Neural cell (in vitro differentiated cells): ENCODE results near the gene PRKCE. TPM values are rescaled to one million over a fixed set of nuclear protein-coding genes. Genes with fewer than 3 reads are reported as not detected.

Experiments used
- H2AFZ ChIP-seq: fragments of 200-600, 300-800 bp; sonication (generic), shearing (Covaris generic); 2 replicates; pipeline ENCODE4 v1.6.0; 2014; ENCODE audit warnings: low read depth, mild to moderate bottlenecking, antibody characterized with exemption, low read length, moderate library complexity
- H3F3A ChIP-seq: fragments of 200-600 bp; shearing (Covaris generic); 2 replicates; pipeline ENCODE4 v1.6.1; 2016; ENCODE audit warnings: mild to moderate bottlenecking, moderate library complexity, mixed read lengths, antibody characterized with exemption, low read length; ENCODE audit not compliant: insufficient read depth, poor library complexity, severe bottlenecking
- H3K27ac ChIP-seq: fragments of 200-600, 300-800 bp; sonication (generic), shearing (Covaris generic); 2 replicates; pipeline ENCODE4 v1.5.1; 2014; ENCODE audit warnings: mild to moderate bottlenecking, low read length, moderate library complexity
- H3K27me3 ChIP-seq: fragments of 300-800, 200-600 bp; sonication (generic), shearing (Covaris generic); 2 replicates; pipeline ENCODE4 v1.6.0; 2014; ENCODE audit warnings: mild to moderate bottlenecking, low read depth, low read length, moderate library complexity; ENCODE audit not compliant: insufficient read depth
- H3K36me3 ChIP-seq: fragments of 300-800, 200-600 bp; sonication (generic), shearing (Covaris generic); 2 replicates; pipeline ENCODE4 v1.5.1; 2014; ENCODE audit warnings: mild to moderate bottlenecking, antibody characterized with exemption, low read length, moderate library complexity; ENCODE audit not compliant: insufficient read depth
- H3K4me2 ChIP-seq: fragments of 300-800, 200-600 bp; sonication (generic), shearing (Covaris generic); 2 replicates; pipeline ENCODE4 v1.6.0; 2014; ENCODE audit warnings: mild to moderate bottlenecking, low read length
- H3K4me3 ChIP-seq: fragments of 300-800, 200-600 bp; sonication (generic), shearing (Covaris generic); 2 replicates; pipeline ENCODE4 v1.5.1; 2014; ENCODE audit warnings: mild to moderate bottlenecking, low read length, moderate library complexity
- H3K79me2 ChIP-seq: fragments of 200-600 bp; shearing (Covaris generic); replicated peaks from 2 replicates; pipeline ENCODE4 v1.6.0; 2014; ENCODE audit warnings: mild to moderate bottlenecking, low read length, moderate library complexity; ENCODE audit not compliant: insufficient read depth
- H3K9ac ChIP-seq: fragments of 300-800, 200-600 bp; sonication (generic), shearing (Covaris generic); 2 replicates; pipeline ENCODE4 v1.6.1; 2016; ENCODE audit warnings: mild to moderate bottlenecking, low read length, mixed read lengths
- H3K9me2 ChIP-seq: fragments of 200-600 bp; shearing (Covaris generic); 2 replicates; pipeline ENCODE4 v1.6.1; 2016; ENCODE audit warnings: mild to moderate bottlenecking, low read length, mixed read lengths; ENCODE audit not compliant: insufficient read depth
- H3K9me3 ChIP-seq: fragments of 200-600, 300-800 bp; sonication (generic), shearing (Covaris generic); 2 replicates; pipeline ENCODE4 v1.6.1; 2016; ENCODE audit warnings: mild to moderate bottlenecking, mixed run types, low read length, moderate library complexity, mixed read lengths
- H4K20me1 ChIP-seq: fragments of 200-600 bp; shearing (Covaris generic); 2 replicates; pipeline ENCODE4 v1.6.1; 2016; ENCODE audit warnings: mild to moderate bottlenecking, mixed run types; ENCODE audit not compliant: insufficient read depth
- EP300 ChIP-seq: fragments of 450-650 bp; conservative IDR thresholded peaks from 2 replicates; pipeline ENCODE4 v1.6.1; 2014; ENCODE audit warnings: antibody characterized with exemption, mild to moderate bottlenecking, moderate library complexity; ENCODE audit not compliant: poor library complexity, severe bottlenecking
- EZH2 ChIP-seq: fragments of 200-600, 300-800 bp; shearing (Covaris generic), sonication (generic); IDR thresholded peaks from 2 replicates; pipeline ENCODE4 v1.6.1; 2014; ENCODE audit warnings: antibody characterized with exemption, low read length, borderline replicate concordance, mild to moderate bottlenecking; ENCODE audit not compliant: insufficient read depth, poor library complexity, severe bottlenecking
- MXI1 ChIP-seq: fragments of 450-650 bp; conservative IDR thresholded peaks from 2 replicates; pipeline ENCODE4 v1.6.1; 2014; ENCODE audit warnings: antibody characterized with exemption, mild to moderate bottlenecking; ENCODE audit not compliant: poor library complexity, severe bottlenecking
- POLR2AphosphoS5 ChIP-seq: IDR thresholded peaks from 2 replicates; pipeline ENCODE4 v1.6.1; 2012
- RAD21 ChIP-seq: fragments of 450-650 bp; conservative IDR thresholded peaks from 2 replicates; pipeline ENCODE4 v1.6.1; 2014; ENCODE audit warnings: antibody characterized with exemption, mild to moderate bottlenecking, moderate library complexity
- SMC3 ChIP-seq: fragments of 450-650 bp; conservative IDR thresholded peaks from 2 replicates; pipeline ENCODE4 v1.6.1; 2014; ENCODE audit warnings: antibody characterized with exemption, mild to moderate bottlenecking, moderate library complexity; ENCODE audit not compliant: poor library complexity
- TAF1 ChIP-seq: IDR thresholded peaks from 2 replicates; pipeline ENCODE4 v1.6.1; 2012; ENCODE audit warnings: low read depth
- polyA plus RNA-seq: library from polyadenylated mRNA; depleted of rRNA; stranded (reverse); fragments of >200 nt; gene quantifications from 2 replicates; pipeline ENCODE4 v1.2.3, GENCODE V29; 2014
- TF ChIP-seq, protein P1 (sequence below): fragments of 450-650 bp; IDR thresholded peaks from 2 replicates; pipeline ENCODE4 v1.5.1; 2014; ENCODE audit warnings: antibody characterized with exemption, mild to moderate bottlenecking, moderate library complexity; ENCODE audit not compliant: poor library complexity, severe bottlenecking
- TF ChIP-seq, protein P2 (sequence below): IDR thresholded peaks from 2 replicates; pipeline ENCODE4 v1.6.1; 2012; ENCODE audit warnings: borderline replicate concordance

PRKCE gene
- polyA plus RNA-seq, 1 donor from 2014 or later = 5.4 TPM

GRCh38 chr2:46015671-46016070 is 364.2 kb downstream of the PRKCE start:
- Histone ChIP-seq H3K36me3 (no peaks in the 10 kb centered on the region), H3K79me2 (no peaks in the 10 kb centered on the region), H3K9me3 (no peaks in the 10 kb centered on the region), H3F3A (no peaks in the 10 kb centered on the region), H3K27me3 (no peaks in the 10 kb centered on the region), H3K9me2 (no peaks in the 10 kb centered on the region), H3K4me2 (no peak overlapping the region), H2AFZ (no peak overlapping the region), H3K4me3 (no peak overlapping the region), H3K9ac (no peak overlapping the region), H3K27ac (no peak overlapping the region), H4K20me1 (no peaks in the 10 kb centered on the region)
- TF ChIP-seq EP300 (no peak), SMC3 (no peak), EZH2 (no peak), TAF1 (no peak), RAD21 (no peak), MXI1 (no peak), POLR2AphosphoS5 (no peak)
- TF ChIP-seq, protein P1, sequence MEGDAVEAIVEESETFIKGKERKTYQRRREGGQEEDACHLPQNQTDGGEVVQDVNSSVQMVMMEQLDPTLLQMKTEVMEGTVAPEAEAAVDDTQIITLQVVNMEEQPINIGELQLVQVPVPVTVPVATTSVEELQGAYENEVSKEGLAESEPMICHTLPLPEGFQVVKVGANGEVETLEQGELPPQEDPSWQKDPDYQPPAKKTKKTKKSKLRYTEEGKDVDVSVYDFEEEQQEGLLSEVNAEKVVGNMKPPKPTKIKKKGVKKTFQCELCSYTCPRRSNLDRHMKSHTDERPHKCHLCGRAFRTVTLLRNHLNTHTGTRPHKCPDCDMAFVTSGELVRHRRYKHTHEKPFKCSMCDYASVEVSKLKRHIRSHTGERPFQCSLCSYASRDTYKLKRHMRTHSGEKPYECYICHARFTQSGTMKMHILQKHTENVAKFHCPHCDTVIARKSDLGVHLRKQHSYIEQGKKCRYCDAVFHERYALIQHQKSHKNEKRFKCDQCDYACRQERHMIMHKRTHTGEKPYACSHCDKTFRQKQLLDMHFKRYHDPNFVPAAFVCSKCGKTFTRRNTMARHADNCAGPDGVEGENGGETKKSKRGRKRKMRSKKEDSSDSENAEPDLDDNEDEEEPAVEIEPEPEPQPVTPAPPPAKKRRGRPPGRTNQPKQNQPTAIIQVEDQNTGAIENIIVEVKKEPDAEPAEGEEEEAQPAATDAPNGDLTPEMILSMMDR = no peak
- TF ChIP-seq, protein P2, sequence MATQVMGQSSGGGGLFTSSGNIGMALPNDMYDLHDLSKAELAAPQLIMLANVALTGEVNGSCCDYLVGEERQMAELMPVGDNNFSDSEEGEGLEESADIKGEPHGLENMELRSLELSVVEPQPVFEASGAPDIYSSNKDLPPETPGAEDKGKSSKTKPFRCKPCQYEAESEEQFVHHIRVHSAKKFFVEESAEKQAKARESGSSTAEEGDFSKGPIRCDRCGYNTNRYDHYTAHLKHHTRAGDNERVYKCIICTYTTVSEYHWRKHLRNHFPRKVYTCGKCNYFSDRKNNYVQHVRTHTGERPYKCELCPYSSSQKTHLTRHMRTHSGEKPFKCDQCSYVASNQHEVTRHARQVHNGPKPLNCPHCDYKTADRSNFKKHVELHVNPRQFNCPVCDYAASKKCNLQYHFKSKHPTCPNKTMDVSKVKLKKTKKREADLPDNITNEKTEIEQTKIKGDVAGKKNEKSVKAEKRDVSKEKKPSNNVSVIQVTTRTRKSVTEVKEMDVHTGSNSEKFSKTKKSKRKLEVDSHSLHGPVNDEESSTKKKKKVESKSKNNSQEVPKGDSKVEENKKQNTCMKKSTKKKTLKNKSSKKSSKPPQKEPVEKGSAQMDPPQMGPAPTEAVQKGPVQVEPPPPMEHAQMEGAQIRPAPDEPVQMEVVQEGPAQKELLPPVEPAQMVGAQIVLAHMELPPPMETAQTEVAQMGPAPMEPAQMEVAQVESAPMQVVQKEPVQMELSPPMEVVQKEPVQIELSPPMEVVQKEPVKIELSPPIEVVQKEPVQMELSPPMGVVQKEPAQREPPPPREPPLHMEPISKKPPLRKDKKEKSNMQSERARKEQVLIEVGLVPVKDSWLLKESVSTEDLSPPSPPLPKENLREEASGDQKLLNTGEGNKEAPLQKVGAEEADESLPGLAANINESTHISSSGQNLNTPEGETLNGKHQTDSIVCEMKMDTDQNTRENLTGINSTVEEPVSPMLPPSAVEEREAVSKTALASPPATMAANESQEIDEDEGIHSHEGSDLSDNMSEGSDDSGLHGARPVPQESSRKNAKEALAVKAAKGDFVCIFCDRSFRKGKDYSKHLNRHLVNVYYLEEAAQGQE = no peak

DNA sequence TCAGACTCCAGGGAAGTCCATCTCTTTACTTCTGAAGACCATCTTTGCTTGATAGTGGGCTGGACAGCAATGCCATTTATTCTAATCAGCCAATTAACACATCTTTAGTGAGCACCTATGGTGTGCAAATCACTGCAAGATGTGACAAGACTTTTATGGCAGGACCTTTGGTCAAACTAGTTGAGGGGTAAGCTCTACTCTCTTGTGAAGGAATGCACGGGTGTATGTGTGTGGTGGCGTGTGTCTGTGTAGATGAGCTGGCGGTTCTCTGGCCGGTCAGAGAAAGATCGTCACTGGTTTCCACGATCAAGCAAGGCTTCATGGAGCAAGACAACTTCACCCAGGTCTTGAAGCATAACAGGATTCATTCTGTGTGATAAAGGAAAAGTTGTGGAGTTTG is 364.6 kb downstream of the PRKCE start:
- H3K9me2 ChIP-seq = no peaks in the 10 kb centered on the region
- no peak overlapping the region for H3K9ac ChIP-seq
- no peaks in the 10 kb centered on the region for H3K9me3 ChIP-seq
- no peaks in the 10 kb centered on the region for H3K36me3 ChIP-seq
- no peaks in the 10 kb centered on the region for H4K20me1 ChIP-seq
- H3K4me3 ChIP-seq = no peak overlapping the region
- no peaks in the 10 kb centered on the region for H3K27me3 ChIP-seq
- H3K4me2 ChIP-seq = no peak overlapping the region
- no peak overlapping the region for H2AFZ ChIP-seq
- TF ChIP-seq TAF1 (no peak), POLR2AphosphoS5 (no peak), EZH2 (no peak), RAD21 (no peak), MXI1 (no peak), SMC3 (no peak), EP300 (no peak)
- TF ChIP-seq, protein P2 = no peak
- TF ChIP-seq, protein P1 = no peak
- H3K79me2 ChIP-seq = no peaks in the 10 kb centered on the region
- H3K27ac ChIP-seq = no peak overlapping the region
- no peaks in the 10 kb centered on the region for H3F3A ChIP-seq
